ENCODE data around the gene ZCCHC7.

Gene ZCCHC7

DNA sequence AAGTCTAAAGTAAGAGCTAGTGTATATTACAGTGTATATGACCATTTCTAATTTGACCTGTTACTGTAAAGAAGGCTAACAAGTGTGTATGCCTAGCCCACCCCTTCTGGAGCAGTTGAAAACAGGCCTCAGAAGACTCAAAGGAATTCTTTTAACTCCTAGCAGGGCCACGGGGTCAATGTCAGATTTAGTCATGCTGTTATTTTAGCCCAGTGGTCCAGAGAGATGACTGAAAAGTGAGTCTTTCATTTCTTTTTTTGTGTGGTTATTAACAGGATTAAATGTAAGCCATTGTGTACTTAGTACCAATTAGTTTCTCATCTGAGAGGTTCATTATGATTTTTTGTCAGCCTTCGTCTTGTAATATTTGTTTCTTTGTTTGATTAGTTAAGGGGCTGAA is 24.4 kb downstream of the ZCCHC7 start:
- Histone ChIP-seq H3K4me3 (ENCODE audit: low read depth in 1 of 2, low read length in 1 of 2) (no peak overlapping the region), H3K36me3 (no peaks in the 10 kb centered on the region), H3K27me3 (no peaks in the 10 kb centered on the region), H3K27ac (no peak overlapping the region), H3K9me3 (no peaks in the 10 kb centered on the region), H3K4me1 (ENCODE audit: control insufficient read depth in 1 of 2, insufficient read depth in 1 of 2, low read depth in 1 of 2, low read length in 1 of 2) (peaks cover 28 to 30% of the 10 kb centered on the region in 2 experiments)
- TF ChIP-seq, protein P1, sequence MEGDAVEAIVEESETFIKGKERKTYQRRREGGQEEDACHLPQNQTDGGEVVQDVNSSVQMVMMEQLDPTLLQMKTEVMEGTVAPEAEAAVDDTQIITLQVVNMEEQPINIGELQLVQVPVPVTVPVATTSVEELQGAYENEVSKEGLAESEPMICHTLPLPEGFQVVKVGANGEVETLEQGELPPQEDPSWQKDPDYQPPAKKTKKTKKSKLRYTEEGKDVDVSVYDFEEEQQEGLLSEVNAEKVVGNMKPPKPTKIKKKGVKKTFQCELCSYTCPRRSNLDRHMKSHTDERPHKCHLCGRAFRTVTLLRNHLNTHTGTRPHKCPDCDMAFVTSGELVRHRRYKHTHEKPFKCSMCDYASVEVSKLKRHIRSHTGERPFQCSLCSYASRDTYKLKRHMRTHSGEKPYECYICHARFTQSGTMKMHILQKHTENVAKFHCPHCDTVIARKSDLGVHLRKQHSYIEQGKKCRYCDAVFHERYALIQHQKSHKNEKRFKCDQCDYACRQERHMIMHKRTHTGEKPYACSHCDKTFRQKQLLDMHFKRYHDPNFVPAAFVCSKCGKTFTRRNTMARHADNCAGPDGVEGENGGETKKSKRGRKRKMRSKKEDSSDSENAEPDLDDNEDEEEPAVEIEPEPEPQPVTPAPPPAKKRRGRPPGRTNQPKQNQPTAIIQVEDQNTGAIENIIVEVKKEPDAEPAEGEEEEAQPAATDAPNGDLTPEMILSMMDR (IDR thresholded peaks at IDR 0.05), result no peak

DNA sequence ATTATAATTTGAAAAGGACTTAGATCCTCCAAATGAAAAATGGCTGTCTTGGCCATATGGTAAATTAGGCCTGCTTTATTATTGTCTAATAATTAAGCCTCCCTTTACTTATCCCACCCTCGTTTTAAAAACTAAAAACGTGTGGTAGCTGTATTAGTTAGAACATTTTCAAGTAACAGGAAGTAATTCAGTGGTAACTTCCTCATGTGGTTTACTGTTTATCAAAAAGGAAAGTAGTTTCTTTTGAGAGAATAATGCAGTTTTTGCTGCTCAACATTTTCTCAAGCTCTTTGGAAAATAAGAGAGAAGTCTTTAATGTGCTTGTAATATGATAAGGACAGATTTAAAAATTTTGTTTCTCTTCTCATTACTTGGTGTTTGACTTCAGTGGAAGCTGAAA is 26.0 kb downstream of the ZCCHC7 start:
- Histone ChIP-seq H3K9me3 (no peaks in the 10 kb centered on the region), H3K4me3 (ENCODE audit: low read depth in 1 of 2, low read length in 1 of 2) (peak overlapping the region; percentile 28 to 58), H3K27me3 (no peaks in the 10 kb centered on the region), H3K27ac (peak overlapping the region; percentile 83), H3K4me1 (ENCODE audit: control insufficient read depth in 1 of 2, insufficient read depth in 1 of 2, low read depth in 1 of 2, low read length in 1 of 2) (peaks cover 30 to 33% of the 10 kb centered on the region in 2 experiments), H3K36me3 (no peaks in the 10 kb centered on the region)
- TF ChIP-seq, protein P1 (IDR thresholded peaks at IDR 0.05), result no peak

DNA sequence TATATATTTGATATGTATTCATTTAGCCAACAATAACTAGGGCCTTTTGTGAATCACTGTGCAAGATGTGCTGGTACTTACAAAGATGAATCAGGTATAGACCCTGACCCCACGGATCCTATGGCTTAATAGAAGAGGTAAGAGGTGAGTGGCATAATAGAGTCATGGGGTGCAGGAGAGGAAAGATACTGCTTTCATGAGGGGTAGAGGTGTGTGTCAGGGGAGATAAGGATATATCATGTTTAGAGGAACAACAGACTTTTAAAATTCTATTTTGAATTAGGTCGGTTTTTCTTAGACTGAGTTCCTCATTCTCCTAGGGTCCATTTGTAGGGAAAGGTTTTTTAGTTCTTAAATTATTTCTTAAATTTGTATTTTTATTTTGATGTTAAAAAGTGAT is 27.8 kb downstream of the ZCCHC7 start:
- Histone ChIP-seq H3K36me3 (no peaks in the 10 kb centered on the region), H3K4me3 (ENCODE audit: low read depth in 1 of 2, low read length in 1 of 2) (no peak overlapping the region), H3K9me3 (no peaks in the 10 kb centered on the region), H3K27me3 (no peaks in the 10 kb centered on the region), H3K27ac (peak overlapping the region; percentile 55), H3K4me1 (ENCODE audit: control insufficient read depth in 1 of 2, insufficient read depth in 1 of 2, low read depth in 1 of 2, low read length in 1 of 2) (peaks cover 30 to 33% of the 10 kb centered on the region in 2 experiments)
- TF ChIP-seq, protein P1 (IDR thresholded peaks at IDR 0.05), result no peak

DNA sequence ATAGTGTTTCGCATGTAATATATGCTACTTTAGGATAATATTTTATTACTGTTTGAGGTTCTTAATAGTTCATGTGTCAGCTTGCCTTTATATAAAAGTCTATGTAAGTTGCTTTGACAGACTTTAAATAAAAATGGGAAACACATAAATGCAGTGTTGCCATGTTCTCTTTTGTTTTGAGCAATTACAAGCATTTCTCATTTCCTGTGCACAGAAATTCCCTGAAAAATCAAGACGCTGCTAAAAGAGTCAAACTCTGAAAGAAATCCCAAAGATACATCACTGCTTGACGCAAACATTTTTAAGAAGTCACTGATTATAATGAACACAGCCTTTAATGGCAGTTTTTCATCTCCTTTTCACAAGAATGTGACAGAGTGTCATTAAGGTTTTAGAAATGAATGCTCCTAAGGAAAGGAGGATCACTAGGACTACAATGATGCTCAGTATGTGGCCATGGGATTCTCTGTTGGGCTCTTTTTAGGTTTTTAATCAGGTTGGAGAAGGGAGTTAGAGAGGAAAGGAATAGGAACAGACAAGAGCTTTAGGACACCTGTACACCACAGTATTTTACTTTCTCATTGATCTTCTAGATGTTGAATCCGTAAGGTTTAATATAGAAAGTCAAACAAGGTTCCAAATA is 29.4 kb downstream of the ZCCHC7 start:
- H3K27me3 ChIP-seq, result no peaks in the 10 kb centered on the region
- no peaks in the 10 kb centered on the region for H3K9me3 ChIP-seq
- peaks cover 30 to 33% of the 10 kb centered on the region in 2 experiments for H3K4me1 ChIP-seq (ENCODE audit: control insufficient read depth in 1 of 2, insufficient read depth in 1 of 2, low read depth in 1 of 2, low read length in 1 of 2)
- H3K27ac ChIP-seq, result peak overlapping the region; percentile 27
- H3K36me3 ChIP-seq, result no peaks in the 10 kb centered on the region
- TF ChIP-seq, protein P1 (IDR thresholded peaks at IDR 0.05), result no peak
- no peak overlapping the region for H3K4me3 ChIP-seq (ENCODE audit: low read depth in 1 of 2, low read length in 1 of 2)

DNA sequence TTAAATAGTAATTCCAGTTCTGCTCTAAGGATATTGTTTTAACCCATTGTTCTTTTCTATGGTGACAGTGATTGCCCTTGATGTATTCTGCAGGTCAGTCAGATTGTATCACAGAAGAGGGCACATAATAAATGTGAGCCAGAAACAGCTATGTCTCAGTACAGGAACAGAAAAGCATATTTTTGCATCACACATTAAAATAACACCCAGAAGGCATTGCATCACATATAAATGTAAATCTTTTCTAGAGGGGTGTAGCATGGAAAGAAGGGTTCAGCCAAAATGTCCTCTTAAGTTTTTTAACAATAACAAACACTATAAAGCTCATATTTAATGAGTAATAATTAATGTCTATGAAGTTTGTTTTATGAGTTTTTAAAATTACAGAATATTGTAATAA is 30.0 kb downstream of the ZCCHC7 start:
- no peaks in the 10 kb centered on the region for H3K36me3 ChIP-seq
- H3K4me1 ChIP-seq (ENCODE audit: control insufficient read depth in 1 of 2, insufficient read depth in 1 of 2, low read depth in 1 of 2, low read length in 1 of 2), result peaks cover 27 to 33% of the 10 kb centered on the region in 2 experiments
- H3K27ac ChIP-seq, result no peak overlapping the region
- no peak overlapping the region for H3K4me3 ChIP-seq (ENCODE audit: low read depth in 1 of 2, low read length in 1 of 2)
- H3K9me3 ChIP-seq, result no peaks in the 10 kb centered on the region
- TF ChIP-seq, protein P1 (IDR thresholded peaks at IDR 0.05), result no peak
- H3K27me3 ChIP-seq, result no peaks in the 10 kb centered on the region

Data from neutrophil (primary cell).